T-helper 2 cell treated with Interferon-gamma antibody and Interleukin-4, amounts not matched to agents 100 ng/mL and 5 ng/mL, for 36 hours (primary cell): ENCODE data around the gene NF2. TPM values are rescaled to one million over a fixed set of nuclear protein-coding genes. Genes with fewer than 3 reads are reported as not detected.

Experiments used
- intact Hi-C: fragments of 100-400 bp; cut with micrococcal nuclease; formaldehyde crosslinking; loops from one replicate; pipeline ENCODE4 v1.15.1; 2023
- total RNA-seq: library from RNA; stranded (reverse); gene quantifications from 2 replicates; pipeline ENCODE4 v1.2.3, GENCODE V29; 2022

NF2 gene
- total RNA-seq, 1 donor from 2014 or later: 63.5 TPM

DNA sequence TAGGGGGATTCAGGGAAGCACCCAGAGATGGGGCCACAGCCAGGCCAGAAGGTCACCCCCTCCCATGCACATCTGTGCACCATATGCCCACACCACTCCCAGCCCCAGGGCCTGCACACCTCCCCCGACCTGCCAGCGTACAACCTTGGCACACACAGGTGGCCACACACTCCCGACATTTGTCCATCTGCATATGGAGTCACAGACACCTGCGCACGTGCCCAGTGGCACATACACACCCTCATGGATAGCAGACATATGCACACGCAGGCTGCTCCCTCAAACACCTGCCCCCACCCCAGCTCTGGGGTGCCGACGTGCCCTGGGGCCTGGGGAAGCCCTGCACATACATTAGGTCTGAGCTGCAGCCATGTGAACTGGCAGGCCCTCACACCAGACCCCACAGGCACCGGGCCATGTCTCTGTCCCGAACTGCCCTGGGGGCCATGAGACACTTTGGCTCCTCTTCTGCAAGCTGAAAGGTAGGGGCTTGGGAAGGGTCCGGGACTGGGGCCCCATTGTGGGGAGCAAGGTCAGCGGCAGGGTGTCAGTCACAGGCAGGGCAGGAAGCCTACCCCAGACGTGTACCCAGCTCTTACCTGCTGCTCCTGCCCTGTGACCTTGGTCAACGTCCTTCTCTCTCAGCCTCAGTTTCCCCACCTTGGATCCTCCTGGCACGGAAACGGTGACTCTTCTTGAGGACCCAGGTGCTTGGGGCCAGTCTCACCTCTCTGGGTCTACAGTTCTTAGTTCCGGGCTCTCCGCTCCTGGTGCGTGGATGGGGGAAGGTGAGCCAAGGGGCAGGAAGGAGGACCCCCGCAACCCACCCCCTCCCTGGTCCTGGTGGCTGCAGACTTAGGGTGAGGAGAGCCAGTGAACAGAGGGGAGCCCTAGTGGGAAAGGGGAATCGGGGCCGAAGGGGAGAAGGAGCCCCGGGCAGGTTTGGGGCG lies 115.8 kb downstream of the NF2 start:
- intact Hi-C loops: no loop called here

DNA sequence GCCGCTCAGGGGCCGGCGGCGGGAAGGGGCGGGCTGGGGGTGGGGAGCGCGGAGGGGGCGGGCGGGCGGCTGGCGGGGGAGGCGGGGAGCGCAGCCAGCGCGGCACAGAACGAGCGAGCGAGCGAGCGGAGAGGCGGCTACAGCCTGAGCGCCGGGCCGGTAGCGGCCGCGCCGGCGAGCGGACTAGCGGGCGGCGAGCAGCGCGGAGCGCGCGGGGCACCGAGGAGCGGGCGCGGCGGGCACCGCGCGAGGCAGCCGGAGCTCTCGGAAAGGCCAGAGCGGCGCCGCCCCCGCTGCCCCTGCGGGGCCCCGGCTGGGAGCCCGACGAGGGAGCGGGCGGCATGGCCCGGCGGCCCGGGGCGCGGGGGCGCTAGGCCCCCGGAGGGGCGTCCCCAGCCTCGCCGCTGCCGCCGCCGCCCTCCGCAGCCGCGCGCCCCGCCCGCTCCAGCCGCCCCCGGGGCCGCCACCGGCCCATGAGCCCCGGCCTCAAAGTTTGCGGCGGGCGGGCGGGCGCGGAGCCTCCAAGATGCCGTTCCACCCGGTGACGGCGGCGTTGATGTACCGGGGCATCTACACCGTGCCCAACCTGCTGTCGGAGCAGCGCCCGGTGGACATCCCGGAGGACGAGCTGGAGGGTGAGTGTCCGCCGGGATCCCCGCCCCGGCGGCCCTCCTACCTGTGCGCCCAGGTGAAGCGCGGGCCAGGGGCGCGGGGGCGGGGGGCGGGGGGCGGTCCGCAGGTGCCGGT lies 116.6 kb downstream of the NF2 start, which contains the start of gene CABP7:
Gene CABP7 (plus strand): TSS at position 105 of the 747 bp plus-strand sequence. CDS start 422 bp downstream, at position 527.
- intact Hi-C loops: no loop called here

DNA sequence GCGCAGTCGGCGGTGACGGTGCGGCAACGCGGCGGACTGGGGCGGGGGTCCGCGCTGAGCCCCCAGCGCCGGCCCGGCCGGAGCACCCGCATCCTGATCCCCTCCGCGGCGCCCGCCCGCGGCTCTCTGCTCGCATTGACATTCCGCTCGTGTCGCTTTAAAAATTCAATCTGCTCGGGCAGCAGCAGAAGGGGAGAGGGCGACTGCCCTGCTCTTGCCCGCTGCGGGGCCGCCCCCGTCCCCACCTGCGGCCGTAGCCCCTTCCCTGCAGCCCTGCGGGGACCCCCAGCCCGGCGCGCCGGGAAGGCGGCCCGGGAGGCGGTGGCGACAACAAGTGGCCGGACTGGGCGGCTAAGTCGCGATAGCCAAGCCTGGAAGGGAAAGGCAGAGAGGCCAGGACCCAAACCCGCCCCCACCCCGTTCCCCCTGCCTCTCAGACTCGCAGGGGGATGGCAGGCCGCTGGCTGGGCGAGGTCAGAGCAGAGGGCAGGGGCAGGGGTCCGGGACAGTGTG lies 117.4 kb downstream of the NF2 start:
- intact Hi-C loops: no loop called here

- intact Hi-C loops: no loop called here
Observed at GRCh38 chr22:29722151-29722550, 118.7 kb downstream of the NF2 start.

- intact Hi-C loops: no loop called here
Observed at GRCh38 chr22:29722587-29722986, 119.2 kb downstream of the NF2 start.

DNA sequence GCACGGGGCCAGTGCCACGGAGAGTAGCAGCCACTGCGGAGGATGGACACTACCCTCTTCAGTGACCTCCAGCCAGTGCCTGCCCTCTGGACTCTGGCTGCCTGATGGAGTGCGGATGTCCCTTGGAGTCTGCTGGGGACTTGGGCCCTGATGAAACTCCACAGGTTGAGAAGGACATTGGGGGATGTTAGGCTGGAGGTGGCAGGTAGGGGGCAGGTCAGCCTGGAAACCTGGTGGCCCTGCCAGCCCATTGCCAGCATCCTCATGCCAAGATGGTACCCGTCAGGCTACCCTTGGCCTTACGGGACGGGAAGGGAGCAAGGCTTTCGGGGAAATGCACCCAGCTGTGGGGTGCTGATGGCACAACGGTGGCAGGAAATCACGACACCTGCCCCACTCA lies 120.3 kb downstream of the NF2 start:
- intact Hi-C loops: no loop called here

- intact Hi-C loops: no loop called here
Observed at GRCh38 chr22:29724843-29725242, 121.4 kb downstream of the NF2 start.

- intact Hi-C loops: no loop called here
Observed at GRCh38 chr22:29726106-29726505, 122.7 kb downstream of the NF2 start.

DNA sequence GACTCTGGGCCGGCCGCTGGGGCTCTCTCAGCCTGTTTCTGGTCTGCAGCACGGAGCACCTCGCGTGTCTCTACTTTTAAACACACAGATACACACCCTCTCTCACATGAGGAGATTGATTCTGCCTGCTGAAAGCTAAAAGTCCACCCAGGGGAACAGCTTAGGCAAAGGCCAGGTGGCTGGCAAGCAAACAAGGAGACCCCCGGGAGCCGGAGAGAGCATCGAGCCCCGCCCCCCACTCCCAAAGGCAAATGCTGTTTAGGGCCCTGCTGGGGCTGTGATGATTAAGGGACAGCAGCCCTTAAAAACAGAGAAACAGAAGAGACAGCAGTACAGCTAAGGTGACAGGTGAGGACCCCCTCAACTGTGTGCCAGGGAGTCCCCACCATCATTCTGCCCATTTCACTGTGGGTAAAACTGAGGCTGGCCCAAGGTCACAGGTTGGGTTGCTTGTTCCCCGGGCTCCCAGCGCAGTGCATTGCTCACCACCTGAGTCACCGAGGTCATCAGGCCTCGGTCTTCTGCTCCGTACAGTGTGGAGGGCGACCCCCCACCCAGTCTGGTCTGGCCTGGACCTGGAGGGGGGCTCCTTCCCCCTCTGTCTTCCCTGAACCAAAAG lies 123.2 kb downstream of the NF2 start:
- intact Hi-C loops: no loop called here

GRCh38 chr22:29727131-29727523 lies 123.7 kb downstream of the NF2 start:
- intact Hi-C loops: no loop called here

- intact Hi-C loops: no loop called here
Observed at GRCh38 chr22:29729161-29729560, 125.7 kb downstream of the NF2 start.

GRCh38 chr22:29731058-29731850 lies 127.8 kb downstream of the NF2 start:
- intact Hi-C loops: no loop called here

DNA sequence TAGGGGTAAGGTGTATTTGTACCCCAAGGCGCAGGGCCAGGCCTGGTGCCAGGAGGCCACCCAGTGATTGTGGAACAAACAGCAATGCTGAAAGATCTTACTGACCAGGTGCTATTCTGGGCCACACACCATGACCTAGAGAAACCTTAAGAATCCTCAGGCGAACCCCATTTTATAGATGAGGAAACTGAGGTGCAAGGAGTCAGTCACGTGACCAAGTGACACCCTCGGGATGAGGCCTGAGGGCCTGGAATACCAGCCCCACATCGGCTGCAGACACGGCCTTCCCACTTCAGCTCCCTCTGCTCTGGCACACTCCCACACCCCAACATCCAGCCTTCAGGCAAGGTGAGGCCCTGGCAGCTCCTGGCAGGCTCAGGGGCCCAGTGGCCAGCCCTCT lies 129.4 kb downstream of the NF2 start:
- intact Hi-C loops: no loop called here

DNA sequence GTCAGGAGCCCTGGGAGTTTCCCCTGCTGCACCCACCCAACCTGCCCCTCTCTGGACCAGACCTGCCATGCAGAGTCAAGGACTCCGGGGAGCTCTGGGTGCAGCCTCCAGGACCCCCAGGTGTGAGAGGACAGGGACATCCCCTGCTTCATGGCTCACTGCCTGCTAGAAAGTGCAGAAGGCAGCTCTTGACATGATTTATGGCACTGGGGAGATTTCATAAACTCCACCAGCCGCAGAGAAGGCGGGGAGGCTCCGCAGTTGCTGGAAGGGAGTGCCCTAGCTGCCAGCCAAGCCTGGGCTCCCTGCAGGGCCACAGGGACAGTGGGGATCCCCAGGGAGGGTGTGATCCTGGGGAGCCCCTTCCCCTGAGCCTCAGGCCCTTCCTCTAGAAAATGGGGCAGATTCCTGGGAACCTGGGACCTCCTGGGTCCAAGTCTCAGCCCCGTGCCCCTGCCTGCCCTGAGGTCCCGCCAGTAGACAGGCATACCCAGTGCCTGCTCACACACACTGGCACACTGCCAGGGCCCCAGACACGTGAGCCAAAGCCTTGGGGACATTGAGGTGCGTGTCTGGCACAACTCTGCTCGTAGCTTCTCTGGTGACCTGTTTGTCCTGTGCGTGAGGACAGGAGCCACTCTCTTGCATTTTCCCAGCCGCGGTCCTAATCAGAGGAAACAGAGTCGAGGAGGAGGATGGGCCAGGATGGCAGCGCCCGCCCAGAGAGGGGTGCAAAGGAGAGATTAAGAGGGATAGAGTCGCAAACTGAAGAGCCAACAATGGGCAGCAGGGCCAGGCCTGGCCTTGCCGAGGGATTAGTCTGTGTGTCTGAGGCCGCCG lies 130.1 kb downstream of the NF2 start:
- intact Hi-C loops: no loop called here

DNA sequence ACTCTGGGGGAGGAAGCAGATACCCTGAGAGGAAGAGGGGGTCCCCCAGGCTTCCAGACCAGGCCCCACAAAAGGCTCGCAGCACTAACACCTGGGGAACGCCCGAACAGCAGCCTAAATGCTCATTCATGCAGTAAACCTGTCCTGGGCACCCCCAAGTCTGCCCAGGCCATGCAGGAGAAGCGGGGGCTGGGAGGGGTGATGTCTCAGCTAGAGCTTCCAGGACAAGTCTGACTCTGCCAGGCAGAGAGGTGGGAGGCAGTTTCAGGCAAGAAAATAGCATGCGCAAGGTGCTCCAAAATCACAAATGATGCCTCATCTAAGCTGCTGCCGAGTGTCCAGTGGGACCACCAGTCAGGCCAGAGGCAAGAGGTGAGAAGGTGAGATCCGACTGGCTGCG lies 131.0 kb downstream of the NF2 start:
- intact Hi-C loops: no loop called here

GRCh38 chr22:29734838-29735237 lies 131.4 kb downstream of the NF2 start:
- intact Hi-C loops: no loop called here

- intact Hi-C loops: no loop called here
Observed at GRCh38 chr22:29735416-29735815, 132.0 kb downstream of the NF2 start.

- intact Hi-C loops: no loop called here
Observed at GRCh38 chr22:29737251-29738117, 134.1 kb downstream of the NF2 start.
